ENCODE measurements around the gene ARHGAP26.
"Not testable (repeated sequence)": the region's sequence is repeated elsewhere in the genome, so short reads cannot be mapped to it uniquely, and the experiment has no call there.

ARHGAP26 gene

DNA sequence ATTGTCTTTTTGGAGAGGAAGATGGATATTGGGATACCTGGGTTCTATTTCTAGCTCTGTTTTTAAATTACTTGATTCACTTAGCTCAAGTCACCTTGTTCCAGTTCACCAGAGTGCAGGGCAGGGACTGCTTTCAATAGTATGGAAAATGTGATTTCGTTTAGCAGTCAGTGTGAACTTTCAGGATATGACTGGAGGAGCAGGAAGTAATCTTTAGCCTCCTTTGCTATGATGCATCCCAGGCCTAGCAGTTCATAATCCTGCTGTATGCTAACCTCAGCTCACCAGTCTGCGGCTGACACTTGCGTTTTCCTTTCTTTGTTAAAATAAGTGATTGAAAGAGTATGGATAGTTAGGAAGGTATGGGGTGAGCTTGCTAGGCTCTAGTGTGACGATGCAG, 169.7 kb downstream of the ARHGAP26 start:
- no peak for DNase-seq

DNA sequence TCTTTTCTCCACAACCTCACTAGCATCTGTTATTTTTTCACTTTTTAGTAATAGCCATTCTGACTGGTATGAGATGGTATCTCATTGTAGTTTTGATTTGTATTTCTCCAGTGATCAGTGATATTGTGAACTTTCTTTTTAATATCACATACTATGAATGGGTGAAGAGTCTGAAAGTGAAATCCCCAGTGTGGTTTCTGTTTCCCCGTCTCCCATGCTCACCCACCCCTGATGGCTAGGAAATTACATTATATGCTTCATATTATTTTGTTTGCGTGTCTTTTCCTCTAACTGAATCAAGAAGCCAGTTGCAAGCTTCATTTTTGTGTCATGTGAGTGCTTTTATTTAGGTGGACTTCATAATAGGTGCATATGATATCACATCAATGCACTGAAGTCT, 171.1 kb downstream of the ARHGAP26 start:
- DNase-seq, result no peak

DNA sequence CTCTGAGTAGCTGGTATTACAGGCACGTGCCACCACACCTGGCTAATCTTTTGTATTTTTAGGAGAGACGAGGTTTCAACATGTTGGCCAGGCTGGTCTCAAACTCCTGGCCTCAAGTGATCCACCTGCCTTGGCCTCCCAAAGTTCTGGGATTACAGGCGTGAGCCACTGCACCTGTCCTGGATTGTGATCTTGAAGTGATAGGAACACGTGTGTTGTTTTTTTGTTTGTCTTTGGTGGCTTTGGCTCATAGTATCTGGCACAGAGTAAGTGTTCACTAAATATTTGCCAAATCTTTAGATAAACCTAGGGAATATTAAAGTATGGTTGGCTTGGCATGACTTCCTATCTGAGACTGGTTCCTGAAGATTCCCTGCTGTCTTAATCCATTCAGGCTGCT, 172.7 kb downstream of the ARHGAP26 start:
- DNase-seq, result no peak

DNA sequence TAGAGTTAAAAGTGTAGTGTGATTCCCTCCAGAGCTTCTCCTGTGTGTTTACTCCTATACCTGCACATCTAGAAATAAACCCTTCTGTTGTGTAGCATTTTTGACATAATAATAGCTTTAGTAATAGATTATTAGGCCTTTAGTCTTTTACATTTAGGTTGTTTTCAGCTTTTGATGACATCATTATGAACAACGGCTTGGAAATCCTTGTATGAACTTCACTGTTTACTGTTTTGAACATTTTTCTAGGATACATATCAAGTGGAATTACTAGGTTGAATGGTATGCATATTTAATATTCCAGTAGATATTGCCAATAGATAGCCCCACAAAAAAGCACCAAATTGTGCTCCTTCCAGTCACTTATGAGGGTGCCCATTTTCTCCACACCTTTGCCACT, 174.0 kb downstream of the ARHGAP26 start:
- no peak for DNase-seq

DNA sequence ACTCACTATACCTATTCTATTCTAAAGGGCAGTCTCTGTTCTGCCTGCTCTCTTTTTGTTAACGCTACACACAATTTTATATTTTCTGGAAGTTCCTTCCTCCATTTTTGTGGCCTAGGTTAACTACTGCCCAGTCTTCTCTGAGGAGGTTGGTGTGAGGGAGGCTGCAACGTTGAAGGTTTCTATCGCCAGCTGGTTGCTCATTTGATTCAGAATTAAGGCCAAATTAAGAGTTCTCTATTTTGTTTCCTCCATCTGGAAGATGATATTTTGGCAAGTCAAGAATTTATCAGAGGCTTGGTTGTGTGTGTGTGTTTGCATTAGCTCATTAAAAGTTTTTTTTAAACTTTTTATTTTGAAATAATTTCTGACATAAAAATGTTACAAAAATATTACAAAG, 175.1 kb downstream of the ARHGAP26 start:
- no peak for DNase-seq

DNA sequence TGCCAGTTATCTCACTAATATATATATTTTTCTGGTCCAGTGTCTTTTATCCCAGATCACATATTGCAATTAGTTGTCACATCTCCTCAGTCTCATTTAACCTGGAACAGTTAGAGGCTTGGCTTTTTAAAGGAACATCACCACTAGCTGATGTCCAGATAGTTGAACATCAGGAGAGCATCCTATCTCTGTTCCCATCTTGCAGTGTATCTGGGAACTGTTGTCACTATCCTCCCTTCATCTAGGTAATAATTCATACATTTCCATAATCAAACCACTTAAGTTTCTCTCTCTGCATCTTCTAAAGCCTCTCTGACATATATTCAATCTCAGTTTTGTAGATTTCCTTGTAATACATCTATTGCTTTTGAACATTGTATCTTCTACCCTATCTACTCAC, 175.7 kb downstream of the ARHGAP26 start:
- no peak for DNase-seq

DNA sequence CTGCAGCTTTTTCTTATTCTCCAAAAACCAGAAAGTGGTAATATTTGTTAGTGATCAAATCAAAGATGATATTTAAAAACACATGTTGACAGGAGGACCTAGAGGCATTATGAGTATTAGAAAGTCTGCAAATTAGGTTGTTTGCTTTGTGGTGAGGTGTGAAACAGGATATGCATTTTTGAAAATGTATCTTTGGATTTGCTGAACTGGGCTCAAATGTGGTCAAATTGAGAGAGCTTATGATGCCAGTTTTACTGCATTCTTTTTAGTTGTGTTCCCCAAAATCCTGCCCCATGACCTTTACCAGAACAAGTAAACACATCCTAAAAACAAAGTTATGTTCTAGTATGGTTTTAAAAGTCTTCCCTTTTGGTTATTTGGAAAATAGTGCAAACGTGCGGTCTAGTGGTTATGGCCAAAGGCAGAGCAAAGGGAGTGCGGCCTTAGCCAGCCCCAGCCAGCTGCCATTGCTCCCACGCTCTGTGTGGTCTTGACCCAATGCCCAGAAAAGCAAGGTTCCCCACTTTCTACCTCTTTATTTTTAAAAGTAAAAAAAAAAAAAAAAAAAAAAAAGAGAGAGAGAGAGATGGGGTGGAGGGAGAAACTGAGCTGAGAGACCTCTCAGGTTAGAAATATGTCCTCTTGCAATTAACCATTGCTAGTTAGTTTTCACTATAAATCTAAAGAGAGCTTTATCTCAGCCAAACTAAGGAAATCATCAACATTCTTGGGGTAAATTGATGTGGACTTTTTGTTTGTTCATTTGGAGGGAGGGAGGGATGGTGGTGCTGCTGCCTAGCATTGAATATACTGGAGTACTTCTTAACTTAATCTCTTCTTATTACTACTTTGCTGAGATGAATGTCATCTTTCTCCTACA, 176.6 kb downstream of the ARHGAP26 start:
- DNase-seq, result no peak

DNA sequence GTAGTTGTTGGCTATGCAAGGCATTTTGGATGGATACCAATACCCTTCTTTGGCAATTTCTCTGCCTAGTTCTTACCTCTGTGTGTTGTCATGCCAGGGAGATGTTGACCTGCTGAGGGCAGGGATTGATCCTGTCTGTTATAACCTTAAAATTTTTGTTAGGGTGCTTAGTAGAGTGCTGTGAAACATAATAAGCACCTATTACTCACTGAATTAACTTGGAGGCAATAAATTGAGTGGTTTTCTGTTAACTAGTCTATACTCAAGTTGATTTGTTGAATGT, 177.2 kb downstream of the ARHGAP26 start:
- no peak for DNase-seq

DNA sequence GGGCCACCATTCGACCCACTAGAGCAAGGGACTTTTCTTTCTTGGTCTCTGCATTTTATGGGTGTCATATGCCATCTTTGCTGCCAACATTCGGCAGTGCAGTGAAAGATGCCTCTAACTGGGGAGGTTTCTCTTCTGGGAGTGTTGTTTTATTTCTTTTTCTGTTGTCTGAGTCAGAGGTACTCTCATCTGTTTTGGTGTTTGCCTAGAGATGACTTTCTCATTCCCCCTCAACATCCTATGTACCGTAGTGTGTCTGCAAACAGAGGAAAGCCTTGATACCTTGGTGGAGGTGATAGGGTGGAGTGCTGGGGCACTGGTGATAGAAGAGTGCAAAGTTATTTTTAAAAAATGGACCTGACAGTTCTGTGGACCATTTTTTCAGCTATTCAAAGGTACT, 182.1 kb downstream of the ARHGAP26 start:
- DNase-seq, result no peak

DNA sequence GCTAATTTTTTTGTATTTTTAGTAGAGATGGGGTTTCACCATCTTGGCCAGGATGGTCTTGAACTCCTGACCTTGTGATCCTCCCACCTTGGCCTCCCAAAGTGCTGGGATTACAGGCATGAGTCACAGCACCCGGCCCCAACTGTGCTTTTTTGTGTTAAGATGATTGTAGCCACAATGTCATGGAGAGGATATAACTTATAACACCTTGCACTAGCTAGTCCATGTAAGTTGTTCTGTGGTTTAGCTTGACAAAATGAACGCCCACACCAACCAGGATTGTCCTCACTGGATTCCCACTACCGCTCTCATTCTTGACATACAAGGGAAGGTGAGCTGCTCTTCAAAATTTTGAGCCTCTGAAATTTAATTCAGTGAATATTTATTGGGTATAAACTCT, 182.7 kb downstream of the ARHGAP26 start:
- not testable (repeated sequence) for DNase-seq

DNA sequence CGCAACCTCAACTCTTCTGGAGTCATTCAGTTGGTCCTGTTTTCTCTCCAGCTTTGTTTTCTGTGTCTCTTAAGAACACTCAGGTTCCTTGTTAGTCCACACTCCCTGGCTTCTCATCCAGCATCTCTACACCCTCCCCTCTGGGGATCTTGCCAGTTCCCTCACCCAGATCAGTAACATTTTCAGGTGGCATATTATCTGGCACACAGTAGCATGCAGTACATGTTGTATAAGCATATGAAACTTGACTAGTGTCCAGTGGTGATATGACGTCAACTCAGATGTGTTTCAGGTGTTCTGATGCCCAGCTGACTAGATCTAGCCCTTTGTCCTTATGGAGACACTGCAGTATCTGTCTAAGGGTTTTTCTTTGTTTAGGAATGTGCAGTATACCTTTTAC, 184.3 kb downstream of the ARHGAP26 start:
- DNase-seq, result no peak

DNA sequence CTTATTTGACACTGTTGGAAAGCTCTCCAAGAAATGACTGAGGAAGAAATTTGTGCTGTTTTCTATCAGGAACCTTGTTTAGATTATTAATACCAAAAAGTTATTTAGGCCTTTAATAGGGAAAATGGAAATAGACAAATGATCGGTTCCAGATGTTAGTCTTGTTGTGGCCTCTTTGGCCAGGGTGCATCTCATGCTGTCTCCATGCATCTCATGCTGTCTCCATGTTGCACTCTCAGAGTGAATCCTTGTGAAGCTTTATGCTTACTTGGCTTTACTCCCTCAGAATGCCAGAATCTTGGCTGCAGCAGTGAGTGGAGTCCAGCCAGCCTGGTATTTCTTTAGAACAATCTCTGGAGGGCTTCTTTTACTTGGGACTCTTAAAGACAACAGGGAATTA, 185.5 kb downstream of the ARHGAP26 start:
- DNase-seq, result no peak

DNA sequence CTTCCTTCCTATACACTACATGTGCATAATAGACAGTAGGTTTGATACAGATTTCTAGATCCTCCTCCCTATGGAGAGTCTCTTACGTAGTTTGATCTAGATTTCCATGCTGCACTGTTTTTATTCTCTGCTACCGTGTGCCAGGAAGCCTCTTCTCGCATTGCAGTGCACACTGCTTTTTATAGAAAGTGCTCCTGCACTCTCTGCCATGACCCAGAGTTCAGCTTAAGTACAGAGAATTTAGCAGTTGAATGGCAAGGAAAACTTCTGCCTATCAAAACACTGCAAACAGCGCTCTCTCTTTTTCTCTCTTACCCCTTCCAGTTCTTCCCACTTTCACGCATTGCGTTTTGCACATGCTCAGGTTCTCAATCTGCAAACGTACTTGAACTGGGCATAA, 187.4 kb downstream of the ARHGAP26 start:
- DNase-seq, result no peak

DNA sequence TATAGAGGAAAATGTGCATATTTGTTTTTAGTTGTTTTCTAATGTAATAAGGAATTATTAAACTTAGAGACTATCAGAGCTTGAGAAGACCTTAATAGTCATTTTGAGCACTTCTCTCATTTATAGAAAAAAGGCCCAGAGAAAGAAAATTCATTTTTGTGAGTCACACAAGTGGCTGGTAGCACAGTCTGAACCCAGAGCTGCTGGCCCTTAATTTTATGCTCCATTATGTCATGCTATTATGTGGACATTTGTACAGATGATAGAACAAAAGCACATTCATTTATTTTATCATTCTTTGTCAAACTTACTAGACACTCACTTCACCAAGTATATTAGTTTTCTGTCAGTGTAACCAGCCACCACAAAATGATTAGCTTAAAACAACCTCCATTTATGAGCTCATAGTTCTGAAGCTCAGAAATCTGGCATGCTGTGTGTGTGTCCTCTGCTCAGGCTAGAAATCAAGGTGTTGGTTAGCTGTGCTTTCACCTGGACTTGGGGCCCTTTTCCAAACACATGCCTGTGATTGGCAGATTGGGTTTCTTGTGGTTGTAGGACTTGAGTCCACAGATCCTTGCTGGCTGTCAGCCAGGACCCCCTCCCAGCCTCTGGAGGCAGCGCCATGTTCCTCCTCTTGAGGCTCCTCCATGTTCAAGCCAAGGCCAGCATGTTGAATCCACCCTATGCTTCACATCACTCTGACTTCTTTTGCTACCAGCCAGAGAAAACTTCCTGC, 188.9 kb downstream of the ARHGAP26 start:
- no peak for DNase-seq

DNA sequence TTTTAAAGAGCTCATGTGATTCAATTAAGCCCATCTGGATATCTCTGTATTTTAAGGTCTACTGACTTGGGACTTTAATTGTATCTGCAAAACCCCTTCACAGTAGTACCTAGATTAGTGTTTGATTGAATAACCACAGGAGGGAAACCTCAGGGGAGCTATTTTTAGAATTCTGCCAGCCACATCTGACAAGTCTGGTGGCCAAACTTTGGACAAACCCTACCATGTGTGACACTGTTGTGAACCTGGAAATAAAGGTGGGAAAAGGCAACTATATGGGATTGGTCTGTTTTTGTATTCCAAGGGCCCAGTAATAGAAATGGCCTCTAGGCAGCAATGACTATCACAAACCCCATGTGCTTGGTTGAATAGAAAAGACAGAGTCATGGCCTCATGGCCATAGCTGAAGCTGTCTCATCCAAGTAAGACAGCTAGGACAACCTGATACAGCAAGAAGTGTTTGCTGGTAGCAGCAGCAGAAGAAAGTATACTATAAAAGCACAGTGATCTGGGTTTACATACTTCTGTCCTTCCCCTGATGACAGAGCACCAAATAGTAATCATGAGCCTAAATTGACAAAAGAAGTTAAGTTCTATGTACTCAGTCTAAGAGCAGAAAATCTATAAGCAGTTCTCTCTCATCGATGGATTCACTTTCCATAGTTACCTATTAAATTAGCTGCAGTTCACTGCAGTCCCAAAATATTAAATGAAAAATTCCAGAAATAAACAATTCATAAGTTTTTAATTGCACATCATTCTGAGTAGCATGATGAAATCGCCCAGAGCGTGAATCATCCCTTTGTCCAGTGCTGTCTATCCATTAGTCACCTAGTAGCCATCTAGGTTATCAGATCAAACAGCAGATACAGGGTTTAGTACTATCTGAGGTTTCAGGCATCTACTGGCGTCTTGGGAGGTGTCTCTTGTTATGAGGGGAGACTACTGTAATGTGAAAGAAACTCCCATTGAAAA, 189.8 kb downstream of the ARHGAP26 start:
- no peak for DNase-seq

DNA sequence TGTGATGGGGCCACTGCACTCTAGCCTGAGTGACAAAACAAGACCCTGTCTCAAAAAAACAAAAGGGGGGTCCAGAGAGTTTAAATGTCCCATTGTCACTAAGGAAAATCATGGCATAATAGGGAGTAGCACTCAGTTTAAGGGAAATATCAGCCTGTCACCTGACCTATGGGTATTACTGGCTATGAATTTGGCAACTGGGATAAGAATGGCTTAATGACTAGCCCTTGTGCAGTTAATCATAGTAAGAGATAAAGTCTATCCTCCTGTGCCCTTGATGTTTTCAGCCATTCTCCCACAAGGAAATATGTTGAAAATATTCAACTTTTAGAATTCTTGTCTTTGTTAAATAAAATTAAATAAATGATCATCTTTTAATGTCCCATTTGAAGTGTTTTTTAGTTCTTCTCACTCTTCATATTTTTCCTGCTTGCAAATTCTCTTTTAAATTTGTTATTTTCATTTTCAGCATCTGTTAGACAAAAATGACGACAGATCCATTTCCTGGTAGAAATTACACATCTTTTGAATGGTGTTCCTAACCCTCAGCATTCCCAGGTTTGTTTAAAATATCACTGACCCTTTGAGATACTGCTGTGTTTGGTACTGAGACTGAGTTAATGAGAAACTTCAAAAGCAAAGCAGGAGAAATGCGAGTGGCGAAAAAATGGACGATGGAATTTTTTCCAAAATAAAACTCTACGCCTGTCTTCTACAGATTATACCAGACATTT, 191.4 kb downstream of the ARHGAP26 start:
- no peak for DNase-seq

DNA sequence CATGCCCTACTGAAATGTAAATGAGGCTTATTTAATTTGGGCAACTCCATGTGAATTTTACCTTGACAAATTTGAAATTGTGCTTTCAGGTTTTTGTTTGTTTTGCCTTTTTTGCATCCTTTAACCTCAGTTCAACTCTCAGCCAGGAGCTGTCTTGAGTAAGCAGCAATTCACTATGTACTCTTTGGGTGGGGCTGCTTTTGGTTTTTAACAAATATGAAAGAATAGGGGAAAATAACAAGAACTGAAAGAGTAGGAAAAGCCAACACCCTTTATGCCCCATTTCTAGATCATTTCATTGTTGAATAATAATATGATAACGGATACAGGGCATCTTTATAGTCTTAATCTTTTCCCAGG, 192.0 kb downstream of the ARHGAP26 start:
- DNase-seq, result no peak

DNA sequence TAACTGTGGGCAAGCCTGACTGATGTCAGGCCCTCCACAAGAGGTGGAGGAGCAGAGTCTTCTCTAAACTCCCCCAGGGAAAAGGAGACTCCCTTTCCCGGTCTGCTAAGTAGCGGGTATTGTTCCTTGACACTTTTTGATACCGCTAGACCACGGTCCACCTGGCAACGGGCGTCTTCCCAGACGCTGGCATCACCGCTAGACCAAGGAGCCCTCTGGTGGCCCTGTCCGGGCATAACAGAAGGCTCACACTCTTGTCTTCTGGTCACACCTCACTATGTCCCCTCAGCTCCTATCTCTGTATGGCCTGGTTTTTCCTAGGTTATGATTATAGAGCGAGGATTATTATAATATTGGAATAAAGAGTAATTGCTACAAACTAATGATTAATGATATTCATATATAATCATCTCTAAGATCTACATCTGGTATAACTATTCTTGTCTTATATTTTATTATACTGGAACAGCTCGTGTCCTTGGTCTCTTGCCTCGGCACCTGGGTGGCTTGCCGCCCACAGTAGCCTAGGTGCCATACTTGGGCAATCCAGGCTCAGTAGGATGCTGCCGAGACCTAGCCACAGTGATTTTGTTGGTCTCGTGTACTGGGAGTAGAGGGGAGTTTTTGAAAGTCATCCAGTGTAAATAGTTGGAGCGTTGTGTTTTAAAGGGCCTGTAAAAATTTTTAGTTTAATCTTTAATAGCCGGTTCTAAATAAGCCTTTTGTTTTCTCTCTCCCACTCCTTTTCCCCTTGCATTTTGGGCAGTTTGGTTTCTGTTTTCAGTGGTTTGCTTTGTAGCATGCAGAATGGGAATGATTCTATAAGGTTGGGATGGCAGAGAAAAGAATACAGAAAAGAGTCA, 195.3 kb downstream of the ARHGAP26 start:
- not testable (repeated sequence) for DNase-seq

DNA sequence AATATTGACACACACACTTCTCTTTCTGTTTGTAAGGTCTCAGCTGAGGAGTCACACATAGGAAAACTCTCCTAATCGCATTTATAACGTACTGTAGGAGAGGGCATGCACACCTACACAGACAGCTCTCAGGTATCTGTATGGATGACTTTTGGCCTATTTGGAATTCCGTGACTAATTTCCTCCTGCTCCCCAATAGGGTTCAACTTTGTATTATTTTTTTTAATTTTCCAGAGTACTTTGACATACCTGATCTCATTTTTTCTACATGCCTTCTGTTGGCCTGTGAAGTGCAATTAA, 195.9 kb downstream of the ARHGAP26 start:
- DNase-seq, result no peak

DNA sequence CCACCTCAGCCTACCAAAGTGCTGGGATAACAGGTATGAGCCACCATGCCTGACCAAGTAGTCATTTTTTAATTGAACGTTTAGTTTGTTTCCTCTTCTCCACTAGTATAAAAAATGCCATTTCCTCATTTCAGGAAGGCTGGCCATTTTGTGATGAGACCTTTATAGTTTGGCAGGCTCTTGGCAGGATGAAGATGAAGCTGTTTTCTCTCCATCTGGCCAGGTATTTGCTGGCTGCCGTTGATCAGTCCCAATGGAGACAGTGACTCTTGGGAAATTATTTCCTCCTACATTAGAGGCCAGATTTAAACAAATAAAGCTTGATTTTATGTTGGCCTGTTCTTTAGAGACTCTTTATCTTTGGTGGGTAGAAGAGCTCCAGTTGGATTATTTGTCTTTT, 199.0 kb downstream of the ARHGAP26 start:
- DNase-seq, result no peak

DNA sequence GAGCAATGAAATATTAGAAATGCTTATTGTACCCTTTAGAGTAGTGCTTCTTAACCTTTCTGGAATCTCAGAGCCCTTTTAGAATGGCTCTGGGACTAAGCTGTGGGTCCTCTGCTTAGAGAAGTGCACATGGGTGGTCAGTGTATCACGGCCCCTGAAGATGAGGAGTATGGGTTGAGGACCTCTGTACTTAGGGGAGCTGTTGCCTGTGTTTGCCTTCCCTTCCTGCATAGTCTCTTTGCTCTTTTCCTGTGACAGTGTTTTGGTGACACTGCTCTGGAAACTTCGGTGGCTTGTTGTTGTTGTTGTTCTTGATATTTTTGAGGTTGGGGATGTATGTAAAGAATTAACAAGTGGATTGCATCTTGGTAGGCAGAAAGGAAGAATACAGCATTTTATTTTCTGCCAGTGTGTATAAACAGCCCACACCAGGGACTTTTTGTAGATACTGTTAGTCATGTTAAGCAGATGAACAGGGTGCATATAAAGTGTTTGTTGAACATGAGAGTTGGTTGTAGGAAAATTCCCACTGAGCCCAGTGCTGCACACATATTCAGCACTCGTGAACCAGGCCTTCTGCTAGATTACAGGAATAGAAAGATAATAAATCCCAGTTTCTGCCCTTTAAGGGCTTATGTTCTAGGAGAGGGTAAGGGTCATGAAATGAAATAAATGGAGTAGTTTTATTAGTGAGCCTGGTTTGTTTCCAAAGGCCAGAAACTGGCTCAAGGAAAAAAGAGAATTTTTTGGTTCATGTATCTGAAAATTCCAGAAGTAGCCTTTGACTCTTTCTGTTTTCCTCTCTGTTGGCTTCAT, 199.7 kb downstream of the ARHGAP26 start:
- DNase-seq, result no peak

All from NCI-H1436 treated with DMSO at 0.1 percent for 48 hours (cell line).